SK-N-SH treated with all-trans-retinoic acid at 6 μM for 48 hours (cell line): ENCODE data around the gene SLC22A4.
A peak's percentile ranks its signal among the peaks of the same experiment; 100 is the strongest.

Source experiments
- ATAC-seq: fragments of 200-7000 bp; cut with Tn5 transposase; 3 replicates; pipeline ENCODE4 v1.9.1; 2020; ENCODE audit warnings: mild to moderate bottlenecking, moderate library complexity
- ARNTL ChIP-seq: fragments of 450-650 bp; formaldehyde crosslinking; IDR thresholded peaks from 2 replicates; pipeline ENCODE4 v1.5.0; 2020; ENCODE audit warnings: low read depth, mild to moderate bottlenecking, moderate library complexity, borderline replicate concordance
- BACH2 ChIP-seq: fragments of 250-450 bp; sonication (Bioruptor Pico); IDR thresholded peaks from 2 replicates; pipeline ENCODE4 v1.9.0; 2021; ENCODE audit warnings: mild to moderate bottlenecking, borderline replicate concordance
- CREB5 ChIP-seq: fragments of 250-450 bp; sonication (Bioruptor Pico); IDR thresholded peaks from 2 replicates; pipeline ENCODE4 v1.5.1; 2020; ENCODE audit warnings: low read depth, mild to moderate bottlenecking, moderate library complexity
- ESRRG ChIP-seq: fragments of 250-450 bp; sonication (Bioruptor Pico); IDR thresholded peaks from 2 replicates; pipeline ENCODE4 v1.6.1; 2021; ENCODE audit warnings: mild to moderate bottlenecking
- GLIS3 ChIP-seq: fragments of 250-450 bp; sonication (Bioruptor Pico); IDR thresholded peaks from 2 replicates; pipeline ENCODE4 v1.5.0; 2020; ENCODE audit warnings: mild to moderate bottlenecking, moderate library complexity
- ISL1 ChIP-seq: fragments of 250-450 bp; sonication (Bioruptor Pico); IDR thresholded peaks from 2 replicates; pipeline ENCODE4 v2.1.2; 2022; ENCODE audit warnings: mild to moderate bottlenecking, moderate library complexity
- OSR1 ChIP-seq: fragments of 250-450 bp; sonication (Bioruptor Pico); IDR thresholded peaks from 2 replicates; pipeline ENCODE4 v1.8.0; 2022; ENCODE audit warnings: moderate library complexity, mild to moderate bottlenecking, inconsistent platforms
- PPARA ChIP-seq: fragments of 250-450 bp; sonication (Bioruptor Pico); IDR thresholded peaks from 2 replicates; pipeline ENCODE4 v1.5.0; 2020; ENCODE audit warnings: mild to moderate bottlenecking, borderline replicate concordance
- RARB ChIP-seq: fragments of 250-450 bp; sonication (Bioruptor Pico); IDR thresholded peaks from 2 replicates; pipeline ENCODE4 v1.8.0; 2021; ENCODE audit warnings: mild to moderate bottlenecking, moderate library complexity
- SNAI2 ChIP-seq: fragments of 250-450 bp; sonication (Bioruptor Pico); IDR thresholded peaks from 2 replicates; pipeline ENCODE4 v1.5.0; 2020; ENCODE audit warnings: mild to moderate bottlenecking, moderate library complexity
- ZC3H10 ChIP-seq: fragments of 250-450 bp; sonication (Bioruptor Pico); IDR thresholded peaks from 2 replicates; pipeline ENCODE4 v1.5.1; 2021; ENCODE audit warnings: mild to moderate bottlenecking, moderate library complexity
- ZFP3 ChIP-seq: fragments of 250-450 bp; sonication (Bioruptor Pico); IDR thresholded peaks from 2 replicates; pipeline ENCODE4 v1.5.0; 2020; ENCODE audit warnings: mild to moderate bottlenecking, moderate library complexity
- ZFP30 ChIP-seq: fragments of 450-650 bp; formaldehyde crosslinking; IDR thresholded peaks from 2 replicates; pipeline ENCODE4 v1.5.0; 2022; ENCODE audit warnings: mild to moderate bottlenecking, moderate library complexity
- ZNF565 ChIP-seq: fragments of 450-650 bp; formaldehyde crosslinking; conservative IDR thresholded peaks from 2 replicates; pipeline ENCODE4 v1.5.0; 2020; ENCODE audit warnings: low read depth, mild to moderate bottlenecking, moderate library complexity
- ZNF70 ChIP-seq: fragments of 450-650 bp; formaldehyde crosslinking; IDR thresholded peaks from 2 replicates; pipeline ENCODE4 v1.5.0; 2020; ENCODE audit warnings: mild to moderate bottlenecking, moderate library complexity
- ZNF8 ChIP-seq: fragments of 450-650 bp; formaldehyde crosslinking; IDR thresholded peaks from 2 replicates; pipeline ENCODE4 v1.5.0; 2020; ENCODE audit warnings: mild to moderate bottlenecking, moderate library complexity
- TF ChIP-seq, protein P1 (sequence below): fragments of 250-450 bp; sonication (Bioruptor Pico); IDR thresholded peaks from 2 replicates; pipeline ENCODE4 v1.5.0; 2020; ENCODE audit warnings: mild to moderate bottlenecking, moderate library complexity
- TF ChIP-seq, protein P2 (sequence below): fragments of 250-450 bp; sonication (Bioruptor Pico); IDR thresholded peaks from 2 replicates; pipeline ENCODE4 v1.8.0; 2020; ENCODE audit warnings: mild to moderate bottlenecking, moderate library complexity, borderline replicate concordance
- TF ChIP-seq, protein P3 (sequence below): fragments of 250-450 bp; sonication (Bioruptor Pico); IDR thresholded peaks from 2 replicates; pipeline ENCODE4 v1.5.1; 2021; ENCODE audit warnings: mild to moderate bottlenecking, moderate library complexity
- TF ChIP-seq, protein P4 (sequence below): fragments of 250-450 bp; sonication (Bioruptor Pico); IDR thresholded peaks from 2 replicates; pipeline ENCODE4 v1.8.0; 2021; ENCODE audit warnings: low read depth, mild to moderate bottlenecking, moderate library complexity, borderline replicate concordance

SLC22A4 gene

DNA sequence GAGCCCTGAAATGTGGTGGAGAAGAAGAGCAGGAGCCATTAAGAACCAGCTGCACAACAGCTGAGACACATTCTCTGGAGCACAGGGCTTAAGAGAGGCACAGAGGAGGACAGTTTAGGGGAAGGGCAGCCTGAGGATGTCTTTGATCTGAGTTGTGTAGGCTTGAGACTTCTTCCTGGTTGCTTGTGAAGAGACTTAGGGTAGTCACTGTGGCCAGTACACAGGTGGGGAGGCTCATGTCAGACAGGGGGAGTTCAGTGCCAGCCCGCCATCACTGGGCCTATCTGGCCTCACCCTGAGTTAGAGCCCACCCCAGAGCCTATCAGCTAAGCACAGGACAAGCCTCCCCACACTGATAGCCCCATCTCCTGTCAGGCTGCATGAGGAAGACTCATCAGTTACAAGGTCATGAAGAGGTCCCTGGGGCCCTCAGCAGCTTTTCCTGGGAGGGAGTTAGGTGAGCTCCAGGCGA is 19.8 kb downstream of the SLC22A4 start:
- no peak for TF ChIP-seq ZFP30
- TF ChIP-seq ZNF70 (CRISPR knock-in tag) = no peak
- TF ChIP-seq GLIS3 = no peak
- TF ChIP-seq, protein P1, sequence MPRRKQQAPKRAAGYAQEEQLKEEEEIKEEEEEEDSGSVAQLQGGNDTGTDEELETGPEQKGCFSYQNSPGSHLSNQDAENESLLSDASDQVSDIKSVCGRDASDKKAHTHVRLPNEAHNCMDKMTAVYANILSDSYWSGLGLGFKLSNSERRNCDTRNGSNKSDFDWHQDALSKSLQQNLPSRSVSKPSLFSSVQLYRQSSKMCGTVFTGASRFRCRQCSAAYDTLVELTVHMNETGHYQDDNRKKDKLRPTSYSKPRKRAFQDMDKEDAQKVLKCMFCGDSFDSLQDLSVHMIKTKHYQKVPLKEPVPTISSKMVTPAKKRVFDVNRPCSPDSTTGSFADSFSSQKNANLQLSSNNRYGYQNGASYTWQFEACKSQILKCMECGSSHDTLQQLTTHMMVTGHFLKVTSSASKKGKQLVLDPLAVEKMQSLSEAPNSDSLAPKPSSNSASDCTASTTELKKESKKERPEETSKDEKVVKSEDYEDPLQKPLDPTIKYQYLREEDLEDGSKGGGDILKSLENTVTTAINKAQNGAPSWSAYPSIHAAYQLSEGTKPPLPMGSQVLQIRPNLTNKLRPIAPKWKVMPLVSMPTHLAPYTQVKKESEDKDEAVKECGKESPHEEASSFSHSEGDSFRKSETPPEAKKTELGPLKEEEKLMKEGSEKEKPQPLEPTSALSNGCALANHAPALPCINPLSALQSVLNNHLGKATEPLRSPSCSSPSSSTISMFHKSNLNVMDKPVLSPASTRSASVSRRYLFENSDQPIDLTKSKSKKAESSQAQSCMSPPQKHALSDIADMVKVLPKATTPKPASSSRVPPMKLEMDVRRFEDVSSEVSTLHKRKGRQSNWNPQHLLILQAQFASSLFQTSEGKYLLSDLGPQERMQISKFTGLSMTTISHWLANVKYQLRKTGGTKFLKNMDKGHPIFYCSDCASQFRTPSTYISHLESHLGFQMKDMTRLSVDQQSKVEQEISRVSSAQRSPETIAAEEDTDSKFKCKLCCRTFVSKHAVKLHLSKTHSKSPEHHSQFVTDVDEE (CRISPR knock-in tag) = no peak
- no peak for TF ChIP-seq ISL1 (CRISPR knock-in tag)
- no peak for ATAC-seq

DNA sequence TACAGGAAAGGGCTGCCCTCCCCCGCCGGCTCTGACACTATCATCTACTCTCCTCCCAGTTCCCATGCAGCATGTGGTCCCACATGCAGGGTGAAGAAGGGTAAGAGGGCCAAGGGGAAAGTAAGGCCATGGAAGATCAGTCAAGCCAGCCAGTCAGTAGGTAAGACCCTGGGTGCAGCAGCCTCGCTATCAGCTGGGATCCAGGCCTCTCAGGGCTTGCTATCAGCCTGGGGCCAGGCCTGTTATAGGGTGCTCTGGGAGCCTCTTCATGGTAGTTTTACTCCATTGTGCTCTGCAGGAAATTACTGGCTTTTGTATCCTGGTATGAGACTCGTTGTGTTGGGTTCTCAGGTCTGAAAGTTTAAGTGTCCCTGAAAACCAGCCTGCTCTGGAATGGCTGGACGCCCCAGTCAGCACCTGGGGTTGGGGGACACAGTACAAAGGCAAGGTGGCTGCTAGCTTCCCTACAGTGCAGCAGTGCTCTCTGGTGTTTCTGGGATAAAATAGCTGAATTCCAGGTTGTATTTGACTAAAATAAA is 21.4 kb downstream of the SLC22A4 start:
- TF ChIP-seq BACH2 (CRISPR knock-in tag) = no peak
- no peak for TF ChIP-seq ISL1 (CRISPR knock-in tag)
- TF ChIP-seq ZNF8 (CRISPR knock-in tag) = no peak
- TF ChIP-seq, protein P2, sequence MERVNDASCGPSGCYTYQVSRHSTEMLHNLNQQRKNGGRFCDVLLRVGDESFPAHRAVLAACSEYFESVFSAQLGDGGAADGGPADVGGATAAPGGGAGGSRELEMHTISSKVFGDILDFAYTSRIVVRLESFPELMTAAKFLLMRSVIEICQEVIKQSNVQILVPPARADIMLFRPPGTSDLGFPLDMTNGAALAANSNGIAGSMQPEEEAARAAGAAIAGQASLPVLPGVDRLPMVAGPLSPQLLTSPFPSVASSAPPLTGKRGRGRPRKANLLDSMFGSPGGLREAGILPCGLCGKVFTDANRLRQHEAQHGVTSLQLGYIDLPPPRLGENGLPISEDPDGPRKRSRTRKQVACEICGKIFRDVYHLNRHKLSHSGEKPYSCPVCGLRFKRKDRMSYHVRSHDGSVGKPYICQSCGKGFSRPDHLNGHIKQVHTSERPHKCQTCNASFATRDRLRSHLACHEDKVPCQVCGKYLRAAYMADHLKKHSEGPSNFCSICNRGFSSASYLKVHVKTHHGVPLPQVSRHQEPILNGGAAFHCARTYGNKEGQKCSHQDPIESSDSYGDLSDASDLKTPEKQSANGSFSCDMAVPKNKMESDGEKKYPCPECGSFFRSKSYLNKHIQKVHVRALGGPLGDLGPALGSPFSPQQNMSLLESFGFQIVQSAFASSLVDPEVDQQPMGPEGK (CRISPR knock-in tag) = no peak
- TF ChIP-seq ZNF565 (CRISPR knock-in tag) = no peak
- TF ChIP-seq ZC3H10 (CRISPR knock-in tag) = no peak
- TF ChIP-seq, all 23 proteins: peak for 0
- 0 out of 3 replicates have a peak, but pooled peaks have one; percentile 23 for ATAC-seq

DNA sequence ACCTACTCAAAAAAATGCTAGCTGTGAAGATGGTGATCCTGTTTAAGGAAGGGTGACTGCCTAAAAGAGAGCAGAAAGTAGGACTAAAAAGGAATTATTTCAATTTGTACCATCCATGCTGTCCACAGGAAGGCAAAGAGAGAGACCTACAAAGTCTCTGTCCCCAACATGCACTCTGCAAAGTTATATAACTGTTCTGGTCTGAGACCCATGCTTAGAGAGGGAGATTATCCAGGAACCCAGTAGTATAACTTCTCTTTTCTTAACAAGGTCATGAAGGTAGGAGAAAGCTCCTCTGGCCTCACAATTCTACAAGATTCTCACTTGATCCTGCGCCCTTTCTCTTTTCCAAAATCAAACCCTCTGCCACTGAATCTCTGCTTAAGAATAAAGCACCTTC is 25.8 kb downstream of the SLC22A4 start:
- TF ChIP-seq SNAI2 (CRISPR knock-in tag) (no peak), ZFP30 (no peak), RARB (no peak), ARNTL (CRISPR knock-in tag) (no peak), ZFP3 (CRISPR knock-in tag) (no peak), ZNF8 (CRISPR knock-in tag) (no peak), ZNF565 (CRISPR knock-in tag) (no peak), PPARA (CRISPR knock-in tag) (no peak), CREB5 (CRISPR knock-in tag) (no peak), ESRRG (no peak), ZNF70 (CRISPR knock-in tag) (no peak), OSR1 (CRISPR knock-in tag) (no peak), ZC3H10 (CRISPR knock-in tag) (no peak)
- TF ChIP-seq, protein P1 (CRISPR knock-in tag) = no peak
- TF ChIP-seq, protein P2 (CRISPR knock-in tag) = no peak
- TF ChIP-seq, protein P3, sequence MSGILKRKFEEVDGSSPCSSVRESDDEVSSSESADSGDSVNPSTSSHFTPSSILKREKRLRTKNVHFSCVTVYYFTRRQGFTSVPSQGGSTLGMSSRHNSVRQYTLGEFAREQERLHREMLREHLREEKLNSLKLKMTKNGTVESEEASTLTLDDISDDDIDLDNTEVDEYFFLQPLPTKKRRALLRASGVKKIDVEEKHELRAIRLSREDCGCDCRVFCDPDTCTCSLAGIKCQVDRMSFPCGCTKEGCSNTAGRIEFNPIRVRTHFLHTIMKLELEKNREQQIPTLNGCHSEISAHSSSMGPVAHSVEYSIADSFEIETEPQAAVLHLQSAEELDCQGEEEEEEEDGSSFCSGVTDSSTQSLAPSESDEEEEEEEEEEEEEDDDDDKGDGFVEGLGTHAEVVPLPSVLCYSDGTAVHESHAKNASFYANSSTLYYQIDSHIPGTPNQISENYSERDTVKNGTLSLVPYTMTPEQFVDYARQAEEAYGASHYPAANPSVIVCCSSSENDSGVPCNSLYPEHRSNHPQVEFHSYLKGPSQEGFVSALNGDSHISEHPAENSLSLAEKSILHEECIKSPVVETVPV (CRISPR knock-in tag) = no peak
- TF ChIP-seq, protein P4, sequence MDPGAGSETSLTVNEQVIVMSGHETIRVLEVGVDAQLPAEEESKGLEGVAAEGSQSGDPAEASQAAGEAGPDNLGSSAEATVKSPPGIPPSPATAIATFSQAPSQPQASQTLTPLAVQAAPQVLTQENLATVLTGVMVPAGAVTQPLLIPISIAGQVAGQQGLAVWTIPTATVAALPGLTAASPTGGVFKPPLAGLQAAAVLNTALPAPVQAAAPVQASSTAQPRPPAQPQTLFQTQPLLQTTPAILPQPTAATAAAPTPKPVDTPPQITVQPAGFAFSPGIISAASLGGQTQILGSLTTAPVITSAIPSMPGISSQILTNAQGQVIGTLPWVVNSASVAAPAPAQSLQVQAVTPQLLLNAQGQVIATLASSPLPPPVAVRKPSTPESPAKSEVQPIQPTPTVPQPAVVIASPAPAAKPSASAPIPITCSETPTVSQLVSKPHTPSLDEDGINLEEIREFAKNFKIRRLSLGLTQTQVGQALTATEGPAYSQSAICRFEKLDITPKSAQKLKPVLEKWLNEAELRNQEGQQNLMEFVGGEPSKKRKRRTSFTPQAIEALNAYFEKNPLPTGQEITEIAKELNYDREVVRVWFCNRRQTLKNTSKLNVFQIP = no peak
- no peak for ATAC-seq
